A673 (cell line): ENCODE data around the gene CCM2.

Source experiments
- EZH2 ChIP-seq: fragments of 200-600 bp; sonication (generic); IDR thresholded peaks from 2 replicates; pipeline ENCODE4 v1.6.1; 2017; ENCODE audit warnings: borderline replicate concordance, low read depth, mild to moderate bottlenecking, mixed read lengths, antibody characterized with exemption, low read length; ENCODE audit not compliant: poor library complexity, severe bottlenecking
- TF ChIP-seq, protein P1 (sequence below): fragments of 300-800, 200-600 bp; sonication (generic); conservative IDR thresholded peaks from 2 replicates; pipeline ENCODE4 v1.5.1; 2017; ENCODE audit warnings: low read depth, mild to moderate bottlenecking, antibody characterized with exemption, low read length, moderate library complexity, mixed read lengths

DNA sequence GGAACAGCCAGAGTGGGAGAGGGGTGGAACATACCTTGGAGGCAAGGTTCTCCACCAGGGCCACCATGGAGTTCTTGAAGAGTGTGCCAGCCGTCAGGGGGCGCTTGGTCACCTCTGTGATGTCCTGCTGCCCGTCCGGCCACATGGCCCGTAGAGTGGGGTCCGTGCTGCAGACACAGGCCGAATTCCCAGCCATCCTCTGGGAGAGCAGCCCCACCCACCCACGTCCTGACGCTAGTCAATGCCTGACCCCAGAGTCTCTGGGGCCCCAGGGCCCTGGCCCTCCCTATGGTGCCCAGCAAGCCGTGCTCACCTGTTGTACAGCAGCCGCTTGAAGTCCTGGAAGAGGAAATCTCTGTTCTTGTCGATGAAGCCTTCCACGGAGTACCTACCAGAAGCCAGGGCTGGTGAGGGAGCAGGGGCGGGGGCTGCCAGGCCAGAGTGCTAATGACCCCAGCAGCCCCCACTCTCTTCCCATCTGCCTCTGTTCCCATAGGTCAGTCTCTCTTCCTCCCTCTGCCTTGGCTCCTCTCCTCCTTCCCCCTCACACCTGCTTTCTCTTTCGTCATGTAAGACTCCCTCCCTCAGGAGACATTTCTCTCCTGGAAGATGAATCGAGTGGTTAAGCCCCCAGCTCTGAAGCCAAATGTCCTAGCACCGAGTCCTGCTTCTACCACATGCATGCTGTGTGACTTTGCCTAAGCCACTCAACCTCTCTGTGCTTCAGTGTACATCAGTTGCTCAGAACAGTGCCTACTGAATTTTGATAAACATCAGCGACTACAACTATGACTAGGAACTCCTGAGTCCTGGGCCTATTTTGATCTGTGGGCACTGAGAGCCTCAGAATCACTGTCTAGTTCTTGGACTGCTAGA, 32.2 kb upstream of the CCM2 start:
- TF ChIP-seq EZH2 = no peak
- TF ChIP-seq, protein P1, sequence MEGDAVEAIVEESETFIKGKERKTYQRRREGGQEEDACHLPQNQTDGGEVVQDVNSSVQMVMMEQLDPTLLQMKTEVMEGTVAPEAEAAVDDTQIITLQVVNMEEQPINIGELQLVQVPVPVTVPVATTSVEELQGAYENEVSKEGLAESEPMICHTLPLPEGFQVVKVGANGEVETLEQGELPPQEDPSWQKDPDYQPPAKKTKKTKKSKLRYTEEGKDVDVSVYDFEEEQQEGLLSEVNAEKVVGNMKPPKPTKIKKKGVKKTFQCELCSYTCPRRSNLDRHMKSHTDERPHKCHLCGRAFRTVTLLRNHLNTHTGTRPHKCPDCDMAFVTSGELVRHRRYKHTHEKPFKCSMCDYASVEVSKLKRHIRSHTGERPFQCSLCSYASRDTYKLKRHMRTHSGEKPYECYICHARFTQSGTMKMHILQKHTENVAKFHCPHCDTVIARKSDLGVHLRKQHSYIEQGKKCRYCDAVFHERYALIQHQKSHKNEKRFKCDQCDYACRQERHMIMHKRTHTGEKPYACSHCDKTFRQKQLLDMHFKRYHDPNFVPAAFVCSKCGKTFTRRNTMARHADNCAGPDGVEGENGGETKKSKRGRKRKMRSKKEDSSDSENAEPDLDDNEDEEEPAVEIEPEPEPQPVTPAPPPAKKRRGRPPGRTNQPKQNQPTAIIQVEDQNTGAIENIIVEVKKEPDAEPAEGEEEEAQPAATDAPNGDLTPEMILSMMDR = no peak
